HEK293T (cell line): Measurements from ENCODE around the gene ERI3.

Experiments used
- CTBP1 ChIP-seq: fragments of 450-650 bp; IDR thresholded peaks from 2 replicates; pipeline ENCODE4 v1.6.1; 2016; ENCODE audit warnings: borderline replicate concordance
- FOXA1 ChIP-seq: fragments of 450-650 bp; IDR thresholded peaks from 2 replicates; pipeline ENCODE4 v1.6.1; 2016; ENCODE audit warnings: mild to moderate bottlenecking
- NFRKB ChIP-seq: fragments of 450-650 bp; IDR thresholded peaks from 2 replicates; pipeline ENCODE4 v1.6.1; 2016; ENCODE audit warnings: mild to moderate bottlenecking, moderate library complexity
- SP1 ChIP-seq: fragments of 450-650 bp; IDR thresholded peaks from 2 replicates; pipeline ENCODE4 v1.6.1; 2017
- TARDBP ChIP-seq: fragments of 450-650 bp; IDR thresholded peaks from 2 replicates; pipeline ENCODE4 v1.6.1; 2016

GRCh38 chr1:44330935-44331334 is 24.1 kb downstream of the ERI3 start:
- TF ChIP-seq FOXA1, result no peak
- TF ChIP-seq NFRKB, result no peak
- no peak for TF ChIP-seq CTBP1
- no peak for TF ChIP-seq SP1
- TF ChIP-seq TARDBP, result no peak
